GM19193 (cell line): ENCODE results near the gene PPDPF.

ENCODE experiments used
- POLR2A ChIP-seq: IDR thresholded peaks from 4 replicates; pipeline ENCODE4 v1.6.1; 2011; ENCODE audit not compliant: insufficient read depth, insufficient read length; ENCODE audit errors: extremely low read depth

The PPDPF gene

DNA sequence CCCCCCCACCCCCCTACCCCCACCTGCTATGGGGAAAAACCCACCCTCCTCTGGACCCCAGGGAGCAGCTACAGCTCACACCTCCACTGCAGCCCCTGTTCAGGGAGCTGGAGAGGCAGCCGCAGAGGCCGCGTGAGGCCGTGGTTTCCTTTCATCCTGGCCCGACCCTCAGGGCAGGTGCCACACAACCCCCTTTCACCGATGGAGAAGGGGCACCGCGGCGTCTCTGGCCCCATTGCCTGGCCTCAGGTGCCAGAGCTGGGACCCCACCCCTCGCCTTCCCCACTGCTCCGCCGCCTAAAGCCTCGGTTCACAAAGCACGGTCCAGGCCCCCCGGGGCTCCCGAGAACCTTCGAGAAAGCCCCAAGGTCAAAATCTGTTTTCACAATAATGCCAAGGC lies 36.3 kb upstream of the PPDPF start:
- TF ChIP-seq POLR2A = no peak

DNA sequence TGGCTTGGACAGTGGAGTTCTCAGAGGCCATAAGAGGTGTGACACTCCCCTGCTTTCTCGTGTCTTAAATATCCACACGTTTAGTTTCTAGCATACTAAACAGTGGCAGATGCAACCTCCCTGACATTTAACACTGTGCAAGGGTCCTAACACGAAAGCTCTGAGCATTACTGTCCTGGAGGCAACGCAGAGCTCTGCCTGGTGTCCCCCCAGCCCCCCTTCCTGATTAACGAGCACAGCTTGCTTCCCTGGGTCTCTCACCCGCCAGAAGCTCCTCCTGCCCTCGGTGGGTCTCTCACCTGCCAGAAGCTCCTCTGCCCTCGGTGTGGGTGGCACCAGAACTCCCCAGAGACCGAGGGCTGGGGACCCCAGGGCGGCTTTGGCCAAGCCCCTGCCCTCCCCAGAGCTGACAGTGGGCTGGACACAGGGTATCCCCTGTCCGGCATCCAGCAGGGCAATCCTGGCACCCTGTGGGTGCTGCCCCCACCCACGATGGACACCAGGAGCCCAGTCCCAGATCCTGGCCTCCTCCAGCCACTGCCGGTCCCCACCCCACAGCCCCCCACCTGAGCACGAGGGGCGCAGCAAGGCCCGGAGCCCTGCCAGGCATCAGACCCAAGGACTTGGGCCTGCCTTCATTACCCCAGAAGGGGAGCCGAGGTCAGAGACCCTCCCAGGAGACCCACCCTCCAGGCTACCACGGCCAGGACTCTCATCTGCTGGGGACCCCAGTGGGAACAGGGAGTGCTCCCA lies 35.7 kb upstream of the PPDPF start:
- no peak for TF ChIP-seq POLR2A

DNA sequence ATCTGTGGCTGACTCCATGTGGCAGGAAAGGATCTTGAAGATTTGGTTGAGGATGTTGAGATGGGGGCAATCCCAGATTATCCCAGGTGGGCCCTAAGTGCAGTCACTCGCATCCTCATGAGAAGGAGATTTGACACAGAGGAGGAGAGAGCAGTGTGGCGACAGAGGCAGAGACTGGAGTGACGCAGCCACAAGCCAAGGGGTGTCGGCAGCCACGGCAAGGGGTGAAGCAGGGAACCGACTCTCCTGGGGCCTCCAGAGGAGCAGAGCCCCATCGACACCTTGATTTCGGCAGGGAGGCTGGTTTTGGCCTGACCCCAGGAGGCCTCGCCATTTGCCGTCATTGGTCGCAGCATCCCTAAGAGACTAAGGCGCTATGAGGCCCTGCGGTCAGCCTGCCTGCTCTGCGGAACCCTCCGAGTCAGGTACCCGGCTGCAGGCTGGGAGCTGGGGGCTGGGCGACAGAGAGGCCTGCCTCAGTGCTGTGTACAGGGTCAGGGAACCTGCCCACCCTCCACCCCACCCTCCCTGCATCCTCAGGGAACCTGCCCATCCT lies 34.2 kb upstream of the PPDPF start:
- no peak for TF ChIP-seq POLR2A

DNA sequence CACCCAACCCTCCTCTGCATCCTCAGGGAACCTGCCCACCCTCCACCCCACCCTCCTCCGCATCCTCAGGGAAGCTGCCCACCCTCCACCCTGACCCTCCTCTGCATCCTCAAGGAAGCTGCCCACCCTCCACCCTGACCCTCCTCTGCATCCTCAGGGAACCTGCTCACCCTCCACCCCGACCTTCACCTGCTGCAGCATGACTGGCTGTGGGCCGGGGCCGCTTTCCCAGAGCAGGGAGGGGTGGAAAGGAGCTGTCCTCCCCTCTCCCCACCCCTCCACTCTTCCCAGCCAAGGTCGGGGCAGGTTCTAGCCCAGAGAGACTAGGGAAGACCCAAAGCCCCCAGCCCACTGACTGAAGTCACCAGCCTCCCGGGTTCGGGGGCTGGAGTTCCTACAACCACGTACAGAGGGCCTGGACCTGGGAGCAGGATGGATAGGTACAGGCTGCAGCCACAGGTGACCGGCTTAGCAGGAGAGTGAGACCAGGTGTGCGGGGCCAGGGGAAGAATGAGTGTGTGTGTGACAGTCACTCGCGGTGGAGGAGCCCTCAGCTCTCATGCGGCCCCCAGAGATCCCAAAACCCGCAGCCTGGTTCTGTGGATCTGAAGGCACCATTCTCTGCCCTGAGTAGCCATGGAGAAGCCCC lies 33.3 kb upstream of the PPDPF start:
- TF ChIP-seq POLR2A = no peak

DNA sequence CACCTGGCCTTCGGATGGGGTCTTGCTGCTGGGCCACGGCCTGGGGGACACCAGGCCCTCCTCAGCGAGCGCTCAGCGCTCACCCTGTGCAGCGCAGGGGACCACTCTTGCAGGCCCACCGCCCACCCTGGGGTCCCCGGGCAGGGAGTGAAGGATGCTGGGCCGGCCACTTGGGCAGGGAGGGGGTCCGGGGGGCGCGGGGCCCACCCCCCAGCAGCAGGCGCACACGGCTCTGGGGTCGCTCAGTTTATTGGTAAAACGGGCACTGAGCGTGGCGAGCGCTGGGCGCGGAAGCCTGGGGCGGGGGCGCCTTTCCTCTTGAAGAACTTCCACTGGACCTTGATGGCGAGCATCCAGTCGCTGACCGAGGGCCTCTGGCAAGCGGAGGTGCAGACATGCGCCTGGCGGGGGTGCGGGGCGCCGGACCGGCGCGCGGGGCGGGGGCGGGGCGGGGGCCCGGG lies 32.8 kb upstream of the PPDPF start:
- TF ChIP-seq POLR2A = no peak

DNA sequence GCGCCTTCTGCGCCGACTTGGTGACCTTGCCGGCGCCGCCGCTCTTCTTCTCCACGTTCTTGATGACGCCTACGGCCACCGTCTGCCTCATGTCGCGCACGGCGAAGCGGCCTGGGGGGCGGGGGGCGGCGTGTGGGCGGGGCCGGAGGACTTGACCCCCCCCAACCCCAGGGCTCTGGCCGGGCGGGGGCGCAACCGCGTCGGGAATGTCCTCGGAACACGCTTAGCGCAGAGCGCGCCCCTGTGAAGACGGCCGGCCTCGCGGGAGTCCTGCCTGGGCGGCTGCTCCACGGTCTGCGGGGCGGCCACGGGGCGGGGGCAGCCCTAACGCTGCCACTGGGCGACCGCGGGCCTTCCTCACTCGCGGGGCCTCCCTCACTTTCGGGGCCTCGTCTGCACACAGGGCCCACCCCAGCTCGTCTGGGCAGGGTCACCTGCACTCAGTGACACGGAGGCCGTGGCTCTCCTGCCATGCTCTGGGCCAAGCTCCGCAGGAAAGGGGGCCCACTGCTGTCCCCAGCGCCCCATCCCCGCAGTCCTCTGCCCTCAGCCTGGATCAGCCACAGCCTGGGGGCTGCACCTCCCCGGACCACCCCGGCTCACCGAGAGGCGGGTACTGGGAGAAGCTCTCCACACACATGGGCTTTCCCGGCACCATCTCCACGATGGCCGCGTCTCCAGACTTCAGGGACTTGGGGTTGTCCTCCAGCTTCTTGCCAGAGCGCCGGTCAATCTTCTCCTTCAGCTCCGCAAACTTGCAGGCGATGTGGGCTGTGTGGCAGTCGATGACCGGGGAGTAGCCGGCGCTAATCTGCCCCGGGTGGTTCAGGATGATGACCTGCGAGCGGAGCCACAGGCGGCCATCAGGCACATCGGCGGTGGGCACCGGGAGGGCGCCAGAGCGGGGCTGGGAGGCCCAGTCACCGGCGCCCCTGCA lies 32.0 kb upstream of the PPDPF start:
- TF ChIP-seq POLR2A = no peak

DNA sequence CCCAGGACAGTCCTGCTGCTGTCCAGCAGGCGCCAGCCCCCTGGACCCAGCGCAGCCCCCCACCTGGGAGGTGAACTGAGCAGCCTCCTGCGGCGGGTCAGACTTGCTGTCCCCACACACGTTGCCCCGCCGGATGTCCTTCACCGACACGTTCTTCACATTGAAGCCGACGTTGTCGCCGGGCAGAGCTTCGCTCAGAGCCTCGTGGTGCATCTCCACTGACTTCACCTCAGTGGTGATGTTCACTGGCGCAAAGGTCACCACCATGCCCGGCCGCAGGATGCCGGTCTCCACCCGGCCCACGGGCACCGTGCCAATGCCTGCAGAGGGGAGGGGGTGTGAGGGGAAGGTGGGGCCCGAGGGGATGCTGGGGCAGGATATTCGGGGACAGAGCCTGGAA lies 30.1 kb upstream of the PPDPF start:
- TF ChIP-seq POLR2A = no peak

DNA sequence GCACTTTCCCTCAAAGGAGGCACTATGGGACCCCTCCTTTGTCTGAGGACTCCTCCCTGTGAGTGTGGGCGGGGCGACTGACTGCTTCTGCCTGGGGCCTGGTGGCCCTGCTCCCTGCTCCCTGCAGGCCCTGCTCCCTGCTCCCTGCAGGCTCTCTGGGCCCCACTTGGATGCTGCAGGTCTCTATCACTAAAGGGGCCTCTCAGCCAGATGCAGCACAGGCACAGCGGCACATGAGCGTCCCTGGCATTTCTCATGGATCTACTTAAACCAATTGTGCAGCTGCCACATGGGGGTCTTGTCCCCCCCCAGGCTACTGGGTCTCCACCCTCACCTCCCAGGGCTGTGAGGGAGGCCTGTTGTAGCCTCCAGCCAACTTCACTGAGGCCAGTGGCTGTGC lies 29.5 kb upstream of the PPDPF start:
- TF ChIP-seq POLR2A = no peak

DNA sequence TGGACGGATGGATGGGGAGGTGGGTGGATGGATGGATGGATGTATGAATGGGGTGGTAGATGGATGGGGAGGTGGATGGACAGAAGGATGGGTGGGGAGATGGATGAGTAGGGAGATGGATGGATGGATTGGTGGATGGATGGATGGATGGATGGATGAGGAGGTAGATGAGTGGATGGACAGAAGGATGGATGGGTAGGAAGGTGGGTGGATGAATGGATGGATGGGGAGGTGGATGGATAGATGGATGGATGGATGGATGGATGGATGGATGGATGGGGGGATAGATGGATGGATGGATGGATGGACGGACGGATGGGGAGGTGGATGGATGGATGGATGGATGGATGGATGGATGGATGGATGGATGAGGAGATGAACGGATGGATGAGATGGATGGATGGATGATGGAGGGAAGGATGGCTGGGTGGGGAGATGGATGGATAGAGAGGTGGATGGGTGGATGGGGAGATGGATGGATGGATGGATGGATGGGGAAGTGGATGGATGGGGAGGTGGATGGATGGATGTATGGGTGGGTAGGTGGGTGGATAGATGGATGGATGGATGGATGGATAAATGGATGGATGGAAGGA lies 28.8 kb upstream of the PPDPF start:
- no peak for TF ChIP-seq POLR2A

DNA sequence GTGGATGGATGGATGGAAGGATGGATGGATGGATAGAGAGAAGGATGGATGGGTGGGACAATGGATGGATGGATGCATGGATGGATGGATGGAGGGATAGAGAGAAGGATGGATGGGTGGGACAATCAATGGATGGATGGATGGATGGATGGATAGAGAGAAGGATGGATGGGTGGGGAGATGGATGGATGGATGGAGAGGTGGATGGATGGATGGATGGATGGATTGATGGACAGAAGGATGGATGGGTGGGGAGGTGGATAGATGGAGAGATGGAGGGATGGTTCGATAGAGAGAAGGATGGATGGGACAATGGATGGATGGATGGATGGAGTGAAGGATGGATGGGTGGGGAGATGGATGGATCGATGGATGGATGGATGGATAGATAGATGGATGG lies 28.0 kb upstream of the PPDPF start:
- TF ChIP-seq POLR2A = no peak

DNA sequence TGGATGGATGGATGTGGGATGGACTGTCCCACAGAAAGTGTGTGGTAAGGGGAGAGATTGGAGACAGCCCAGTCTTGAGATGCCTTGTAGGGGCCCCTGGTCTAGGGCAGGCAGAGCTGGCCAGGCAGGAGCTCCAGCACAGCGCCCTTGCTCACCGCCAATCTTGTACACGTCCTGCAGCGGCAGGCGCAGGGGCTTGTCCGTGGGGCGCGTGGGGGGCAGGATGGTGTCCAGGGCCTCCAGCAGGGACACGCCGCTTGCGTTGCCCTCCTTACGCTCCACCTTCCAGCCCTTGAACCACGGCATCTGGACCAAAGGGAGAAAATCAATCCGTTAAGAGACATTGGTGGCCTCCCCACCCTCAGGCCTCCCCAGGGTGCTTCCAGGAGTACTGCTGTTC lies 27.6 kb upstream of the PPDPF start:
- no peak for TF ChIP-seq POLR2A

DNA sequence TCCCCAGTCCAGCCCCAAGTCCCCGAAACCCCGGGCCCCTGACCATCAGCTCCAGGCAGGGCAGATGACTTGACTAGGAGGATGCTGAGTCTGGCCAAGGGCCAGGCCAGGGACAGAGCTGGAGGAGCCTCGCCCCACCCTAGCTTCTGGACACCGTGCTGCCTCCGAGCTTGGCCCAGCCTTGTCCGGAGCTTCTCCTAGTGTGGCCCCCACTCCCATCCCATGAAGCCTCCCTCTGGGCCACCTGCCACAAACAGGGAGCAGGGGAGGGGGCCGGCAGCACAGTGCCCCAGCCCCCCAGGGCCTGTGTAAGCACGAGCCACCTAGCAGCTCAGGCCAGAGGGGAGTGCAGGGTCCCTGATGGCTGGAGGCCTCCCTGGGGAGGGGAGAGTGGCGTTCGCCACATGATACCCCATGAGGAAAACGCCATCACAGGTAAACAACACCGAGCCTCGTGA lies 27.0 kb upstream of the PPDPF start:
- no peak for TF ChIP-seq POLR2A

DNA sequence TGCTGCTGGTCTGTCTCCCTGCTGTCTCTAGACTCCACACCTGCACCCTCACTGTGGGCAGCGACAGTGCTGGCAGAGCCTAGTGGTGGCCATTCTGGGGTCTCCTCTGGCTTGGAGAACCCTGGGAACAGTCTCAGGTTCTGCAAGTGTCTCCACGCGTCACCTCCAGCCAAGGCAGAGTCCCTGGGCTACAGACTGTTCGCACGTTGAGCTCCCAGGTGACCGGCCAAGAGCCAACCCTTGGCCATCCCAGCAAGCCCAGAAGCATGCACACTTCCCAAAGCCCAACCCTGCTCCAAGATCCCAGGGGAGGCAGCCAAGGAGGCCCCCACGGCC lies 26.5 kb upstream of the PPDPF start:
- no peak for TF ChIP-seq POLR2A

DNA sequence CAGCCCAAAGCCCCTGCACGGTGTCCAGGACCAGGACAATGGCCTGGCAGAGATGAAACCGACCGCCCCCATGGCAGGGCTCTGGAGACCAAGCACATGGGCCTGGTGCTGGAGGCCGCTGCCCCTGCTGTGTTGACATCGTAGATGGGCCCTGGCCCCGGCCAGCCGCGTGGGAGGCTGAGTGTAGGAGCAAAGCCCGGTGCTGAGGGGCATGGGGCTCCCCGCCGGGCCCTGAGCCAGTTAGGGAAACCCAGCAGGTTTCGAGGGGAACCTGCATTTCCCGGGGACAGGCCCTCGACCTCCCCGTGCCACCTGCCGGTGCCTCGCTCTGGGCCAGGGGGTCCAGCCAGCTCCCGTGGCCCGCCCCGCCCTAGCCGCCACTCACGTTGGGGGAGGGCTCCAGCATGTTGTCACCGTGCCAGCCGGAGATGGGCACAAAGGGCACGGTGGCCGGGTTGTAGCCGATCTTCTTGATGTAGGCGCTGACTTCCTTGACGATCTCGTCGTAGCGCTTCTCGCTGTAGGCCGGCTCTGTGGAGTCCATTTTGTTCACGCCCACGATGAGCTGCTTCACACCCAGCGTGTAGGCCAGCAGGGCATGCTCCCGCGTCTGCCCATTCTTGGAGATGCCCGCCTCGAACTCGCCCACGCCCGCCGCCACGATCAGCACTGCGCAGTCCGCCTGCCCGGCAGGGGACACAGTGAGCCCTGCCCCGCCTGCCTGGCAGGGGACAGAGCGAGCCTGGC lies 26.0 kb upstream of the PPDPF start:
- TF ChIP-seq POLR2A = no peak

DNA sequence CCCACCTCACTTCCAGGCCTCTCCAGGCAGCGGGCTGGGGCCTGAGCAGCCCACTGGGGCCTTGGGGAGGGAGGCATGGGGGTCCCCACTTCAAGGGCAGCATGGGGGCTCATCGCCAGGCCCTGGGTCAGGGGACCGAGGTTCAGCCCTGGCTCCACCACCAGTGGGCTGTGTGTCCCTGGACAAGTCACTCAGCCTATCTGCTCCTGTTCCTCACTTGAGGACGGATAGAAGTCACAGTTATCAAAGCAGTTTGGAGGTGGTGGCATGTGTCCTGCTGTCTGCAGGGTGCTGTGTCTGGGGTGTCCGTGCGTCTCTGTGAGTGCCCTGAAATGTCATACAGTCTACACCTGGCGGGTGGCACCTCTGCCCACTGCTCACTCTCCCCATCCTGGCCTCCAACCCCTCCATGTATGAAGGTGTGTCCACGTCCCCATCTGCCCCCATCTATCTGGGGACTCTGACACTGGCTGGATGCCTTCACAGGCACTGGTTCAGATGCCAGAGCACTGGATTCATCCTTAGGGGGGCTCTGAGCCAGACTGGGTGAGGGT lies 25.3 kb upstream of the PPDPF start:
- TF ChIP-seq POLR2A = no peak
